HG02970 (cell line): Measurements from ENCODE around the gene CCN6.
"Not testable (repeated sequence)": the region's sequence is repeated elsewhere in the genome, so short reads cannot be mapped to it uniquely, and the experiment has no call there.

ENCODE experiments used
- ATAC-seq: cut with Tn5 transposase; IDR thresholded peaks from one replicate; pipeline ENCODE4 v1.9.1; 2021; ENCODE audit warnings: mild to moderate bottlenecking, moderate library complexity, moderate number of reproducible peaks; ENCODE audit not compliant: unreplicated experiment, low FRiP score

CCN6 gene

GRCh38 chr6:112049026-112049799 lies 4.7 kb upstream of the CCN6 start:
- ATAC-seq: no peak

DNA sequence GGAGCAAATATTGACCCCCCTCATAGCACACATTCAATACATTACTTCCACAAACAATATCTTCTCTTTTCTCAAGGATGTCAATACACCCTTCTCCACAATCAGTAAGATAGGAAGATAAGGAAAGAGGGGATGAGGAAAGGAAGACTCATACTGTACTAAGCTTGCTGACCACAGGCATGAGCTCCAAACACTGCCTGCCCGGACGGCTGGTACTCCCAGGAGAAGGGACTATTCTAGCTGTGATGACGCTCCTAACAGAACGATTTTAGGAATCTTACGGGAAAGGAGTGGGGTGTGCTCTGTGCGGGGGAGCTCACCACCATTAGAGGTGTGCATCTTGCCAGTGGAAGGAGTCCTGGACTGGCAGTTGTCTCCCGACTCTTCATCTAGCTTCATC lies 3.9 kb upstream of the CCN6 start:
- ATAC-seq: no peak

GRCh38 chr6:112050429-112050828 lies 3.5 kb upstream of the CCN6 start:
- ATAC-seq: no peak

DNA sequence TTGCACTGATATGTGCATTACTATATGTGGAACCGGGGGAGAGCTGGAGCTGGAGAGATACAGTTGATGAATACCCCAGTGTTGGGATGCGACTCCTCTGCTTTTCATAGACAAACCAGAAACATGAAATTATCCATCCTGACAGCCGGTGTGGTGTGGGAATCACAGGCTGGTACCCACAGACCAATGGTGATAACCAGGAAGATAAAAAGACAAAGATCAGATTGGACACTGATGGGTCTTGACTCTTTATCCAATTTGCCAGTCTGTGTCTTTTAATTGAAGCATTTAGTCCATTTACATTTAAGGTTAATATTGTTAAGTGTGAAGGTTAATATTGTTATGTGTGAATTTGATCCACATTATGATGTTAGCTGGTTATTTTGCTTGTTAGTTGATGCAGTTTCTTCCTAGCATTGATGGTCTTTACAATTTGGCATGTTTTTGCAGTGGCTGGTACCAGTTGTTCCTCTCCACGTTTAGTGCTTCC lies 2.6 kb upstream of the CCN6 start:
- ATAC-seq: not testable (repeated sequence)

GRCh38 chr6:112054555-112055190 lies 769 bp downstream of the CCN6 start:
- ATAC-seq: no peak

DNA sequence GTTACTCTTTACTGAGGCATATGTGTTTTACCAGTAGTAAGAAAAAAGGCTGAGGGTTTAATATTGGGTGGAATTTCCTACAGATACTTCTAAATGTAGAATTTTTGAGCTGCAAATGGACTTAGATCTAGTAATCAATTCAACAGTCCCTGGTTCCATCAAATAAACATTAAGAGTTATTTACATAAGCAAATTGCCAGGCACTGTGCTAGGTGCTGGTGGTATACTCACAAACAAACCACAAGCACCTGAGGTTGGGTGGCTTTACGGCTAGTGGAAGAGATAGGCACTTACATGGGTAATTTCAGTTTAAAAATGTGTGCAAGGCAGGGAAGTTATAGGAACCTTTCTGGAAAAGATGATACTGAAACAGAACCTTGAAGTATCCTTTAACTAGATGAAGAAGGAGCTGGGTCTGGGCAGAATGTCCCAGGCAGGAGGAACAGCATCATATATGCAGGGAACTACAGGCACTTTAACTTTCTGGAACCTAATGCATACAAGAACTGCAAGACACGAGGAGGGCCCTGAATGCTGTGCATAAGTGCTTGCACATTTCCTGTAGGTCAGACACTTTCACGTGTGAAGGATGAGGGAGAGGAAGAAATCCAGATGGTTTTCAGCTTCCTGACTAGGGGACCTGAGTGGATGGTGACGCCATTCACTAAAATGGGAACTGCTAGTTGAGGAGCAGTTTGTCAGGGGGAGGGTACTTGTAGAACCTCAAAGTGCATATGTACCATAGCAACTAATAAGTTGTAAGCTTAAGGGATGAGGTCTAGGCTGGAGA lies 4.5 kb downstream of the CCN6 start:
- no peak for ATAC-seq

GRCh38 chr6:112061605-112062004 lies 7.7 kb downstream of the CCN6 start:
- ATAC-seq: no peak

DNA sequence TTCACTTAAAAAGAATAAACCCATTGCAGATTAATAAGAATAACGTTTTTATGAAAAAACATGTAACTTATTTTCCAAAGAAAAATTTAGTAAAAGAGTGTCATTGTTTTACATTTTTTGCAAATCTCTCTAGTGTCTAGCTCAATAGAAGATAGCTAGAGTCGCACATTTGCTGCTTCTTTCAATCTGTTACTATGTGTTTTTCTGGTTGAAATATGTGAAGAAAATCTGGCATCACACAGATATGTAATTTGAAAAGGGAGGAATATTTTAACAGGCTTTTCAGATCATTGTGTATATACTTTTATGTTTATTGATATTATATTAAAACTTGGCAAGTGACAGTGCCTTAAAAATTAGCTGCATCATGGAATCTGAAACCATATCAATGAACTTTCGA lies 9.1 kb downstream of the CCN6 start:
- ATAC-seq: no peak

DNA sequence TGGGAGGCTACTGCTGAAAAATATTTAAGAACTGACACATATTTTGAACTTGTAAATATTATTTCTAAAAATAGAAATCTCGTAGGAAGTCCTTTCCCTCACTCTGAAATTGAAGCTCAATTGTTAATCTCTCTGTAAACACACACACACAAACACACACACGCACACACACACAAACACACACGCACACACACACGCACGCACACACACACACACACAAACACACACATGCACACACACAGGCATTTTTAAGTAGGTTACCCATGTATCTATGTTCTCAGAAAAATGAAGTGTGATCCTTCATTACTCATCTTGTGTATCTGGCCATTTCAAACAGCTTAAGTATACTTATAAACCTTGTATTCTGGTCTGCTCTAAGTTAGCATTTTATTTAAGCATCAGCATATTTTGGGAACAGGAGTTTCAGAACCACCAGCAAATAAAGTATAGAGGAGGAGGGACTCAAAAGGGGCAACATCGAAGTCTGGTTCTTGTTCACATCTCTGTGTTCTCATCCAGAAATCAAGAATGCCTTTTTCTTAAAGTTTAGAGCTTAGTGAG lies 11.6 kb downstream of the CCN6 start:
- ATAC-seq: no peak

- ATAC-seq: no peak
These were observed 12.7 kb downstream of the CCN6 start for GRCh38 chr6:112066606-112067005.

DNA sequence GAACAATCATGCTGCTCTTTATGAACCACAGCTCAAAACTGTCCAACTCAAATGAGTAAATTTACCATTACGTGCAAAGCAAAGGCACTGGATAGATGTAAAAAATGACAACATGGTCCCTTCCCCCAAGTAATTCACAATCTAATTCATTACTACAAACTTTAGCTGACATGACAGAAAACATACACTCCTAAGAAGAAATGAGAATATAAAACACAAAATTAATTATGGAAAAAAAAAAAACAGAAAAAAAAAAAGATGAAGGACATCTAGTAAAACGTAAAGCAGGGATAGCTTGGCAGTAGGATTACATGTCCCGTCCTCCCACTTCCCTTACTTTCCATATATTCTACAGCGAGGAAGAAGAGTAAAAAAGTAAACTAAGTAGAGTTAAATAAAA lies 27.7 kb downstream of the CCN6 start:
- ATAC-seq: no peak

DNA sequence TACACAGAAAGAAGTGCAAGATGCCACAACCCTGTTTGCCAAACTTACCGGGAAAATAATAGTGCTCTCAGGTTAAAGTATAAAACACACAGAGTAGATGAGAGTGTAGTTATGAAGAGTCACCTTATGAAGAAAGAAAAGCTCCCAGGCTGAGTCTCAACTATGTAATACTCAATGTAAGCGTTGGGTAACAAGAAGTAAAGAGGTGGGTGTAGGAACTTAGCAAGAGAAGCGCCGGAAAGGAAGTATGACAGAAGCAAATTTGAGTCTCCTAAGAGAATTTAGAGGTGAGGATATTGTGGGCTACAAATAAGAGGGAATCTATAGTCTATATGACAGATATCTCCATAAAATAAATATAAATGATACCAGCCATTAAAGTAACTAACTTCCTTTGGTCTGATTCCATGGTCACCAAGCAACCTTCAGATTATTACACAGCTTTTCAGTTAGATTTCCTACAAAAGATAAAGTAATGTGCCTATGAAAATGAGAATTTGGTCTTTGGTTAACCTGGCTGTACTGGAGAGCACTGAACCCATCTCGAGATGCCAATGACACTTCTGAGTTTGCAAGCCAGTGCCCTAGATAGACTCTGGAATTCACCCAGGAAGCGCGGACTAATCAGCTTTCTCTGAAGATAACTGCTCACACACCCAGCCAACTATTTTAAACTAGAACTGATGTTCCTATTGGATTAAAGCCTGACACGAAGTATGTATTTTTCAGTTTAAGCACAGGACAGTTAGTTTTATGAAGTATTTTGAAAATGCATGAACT lies 31.6 kb downstream of the CCN6 start:
- ATAC-seq: no peak

DNA sequence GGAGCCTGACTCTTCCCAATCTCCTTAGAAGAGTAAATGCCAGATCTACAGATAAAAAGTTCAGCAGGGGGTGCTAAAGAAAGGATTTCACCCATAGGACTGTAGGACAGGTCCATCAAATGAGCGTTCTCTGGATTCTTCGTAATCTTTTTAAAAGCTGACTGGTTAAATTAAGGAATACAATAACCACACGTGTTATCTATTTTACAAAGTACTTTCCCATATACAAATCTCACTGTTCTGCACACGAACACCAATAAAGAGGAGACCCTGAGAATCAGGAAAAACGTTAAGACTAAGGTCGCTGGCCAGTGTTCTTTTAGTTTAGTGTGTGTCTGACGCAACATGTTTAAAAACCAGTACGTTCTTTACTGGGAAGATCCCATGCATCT lies 32.8 kb downstream of the CCN6 start:
- peak; percentile 8 for ATAC-seq

DNA sequence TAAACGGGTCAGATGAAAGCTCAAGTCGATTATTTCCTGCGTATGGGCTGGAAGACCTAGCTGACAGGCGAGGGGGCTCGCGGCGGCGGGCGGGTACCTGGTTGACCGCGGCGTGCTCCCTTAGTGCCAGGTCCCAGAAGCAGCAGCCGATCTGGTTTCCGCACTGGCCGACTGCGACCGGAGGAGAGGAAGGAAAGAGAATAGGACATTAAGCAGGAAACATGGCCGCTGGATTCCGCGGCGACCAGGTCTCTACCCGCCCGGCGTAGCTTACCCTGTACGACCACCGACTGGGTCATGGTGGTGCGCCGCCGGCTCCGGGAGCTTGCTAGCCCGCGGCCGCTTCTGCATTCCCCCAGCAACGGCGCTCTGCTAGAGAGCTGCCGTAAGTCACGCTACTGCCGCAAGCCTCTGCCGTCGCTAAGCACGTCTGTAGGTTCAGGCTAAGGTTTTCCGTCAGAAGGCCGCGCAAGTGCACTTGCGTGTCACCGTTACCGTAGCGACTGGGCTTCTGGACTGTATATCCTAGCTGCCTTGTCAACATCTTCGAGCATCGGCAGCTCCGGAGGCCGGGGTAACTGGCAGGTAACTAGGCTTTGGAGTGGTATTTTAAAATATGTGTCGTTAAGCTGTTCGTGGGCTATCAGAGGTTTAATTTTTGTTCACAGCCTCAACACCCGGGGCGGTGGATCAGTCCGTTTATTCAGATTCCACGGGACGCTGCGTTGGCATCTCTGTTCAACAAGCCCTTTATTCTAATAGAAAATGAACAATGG lies 33.4 kb downstream of the CCN6 start, which contains the start of the genes FAM229B and TUBE1:
TSS of gene FAM229B (plus strand) at position 456 of the 776 bp plus-strand sequence. CDS start 11,693 bp downstream, outside the sequence.
TSS of gene TUBE1 (minus strand) at position 347 of the 776 bp plus-strand sequence. CDS start at position 299, 48 bp downstream.
- peak; percentile 98 for ATAC-seq

DNA sequence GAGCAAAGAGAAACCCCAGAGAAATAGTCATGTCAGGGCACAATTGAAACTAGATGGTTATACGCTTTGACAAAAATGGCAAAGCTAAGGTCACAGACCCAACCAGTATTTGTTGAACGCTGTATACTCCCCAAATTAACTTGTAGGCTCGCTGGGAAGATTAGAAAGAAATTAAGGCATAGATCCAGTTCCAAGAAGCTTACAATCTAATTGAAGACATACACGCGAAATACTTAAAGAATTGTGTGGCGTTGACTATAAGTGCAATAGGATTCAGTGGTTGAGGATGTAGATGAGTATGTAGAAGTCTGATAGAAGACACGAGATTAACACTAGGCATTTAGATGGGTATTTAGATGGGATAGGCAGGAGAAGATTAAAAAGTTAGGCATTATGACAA lies 34.0 kb downstream of the CCN6 start:
- ATAC-seq: no peak

DNA sequence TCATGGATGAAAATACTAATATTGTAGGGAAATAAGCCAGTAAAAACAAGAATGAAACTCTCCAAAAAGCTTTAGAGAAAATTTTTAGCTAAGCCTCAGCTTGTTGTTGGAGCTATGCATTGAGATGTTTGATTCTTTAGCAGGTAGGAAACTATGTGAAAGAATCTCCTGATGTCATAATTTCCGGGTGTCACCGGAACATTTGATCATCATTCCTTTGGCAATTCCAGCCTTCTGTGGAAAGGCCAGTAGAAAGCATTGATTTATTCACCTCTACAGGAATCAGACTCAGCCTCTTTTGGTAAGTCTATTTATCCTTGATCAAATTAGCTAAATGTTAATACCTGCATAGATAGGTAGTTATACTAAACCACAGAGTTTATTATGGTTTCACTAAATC lies 43.0 kb downstream of the CCN6 start:
- no peak for ATAC-seq

DNA sequence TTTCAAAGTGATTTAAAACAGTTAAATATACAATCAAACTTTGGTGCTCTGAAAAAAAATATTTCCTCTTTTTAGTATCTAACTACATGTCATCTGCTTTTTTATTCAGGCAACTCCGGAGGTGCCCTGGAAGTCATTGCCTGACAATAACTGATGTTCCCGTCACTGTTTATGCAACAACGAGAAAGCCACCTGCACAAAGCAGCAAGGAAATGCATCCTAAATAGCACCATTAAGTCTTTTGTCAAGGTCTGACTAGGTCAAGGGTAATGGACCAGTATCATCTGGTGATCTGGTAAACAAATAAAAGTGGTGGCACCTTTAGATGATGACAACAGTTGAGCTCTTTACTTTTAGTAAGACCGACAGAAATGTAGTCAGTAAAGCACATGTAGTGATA lies 46.7 kb downstream of the CCN6 start:
- no peak for ATAC-seq

GRCh38 chr6:112106026-112106425 lies 52.1 kb downstream of the CCN6 start:
- ATAC-seq: not testable (repeated sequence)

GRCh38 chr6:112106562-112106961 lies 52.7 kb downstream of the CCN6 start:
- no peak for ATAC-seq
